ENCODE data around the gene PRKCA.

GRCh38 chr17:66584927-66585326, 282.5 kb downstream of the PRKCA start:
- TF ChIP-seq, protein P1, sequence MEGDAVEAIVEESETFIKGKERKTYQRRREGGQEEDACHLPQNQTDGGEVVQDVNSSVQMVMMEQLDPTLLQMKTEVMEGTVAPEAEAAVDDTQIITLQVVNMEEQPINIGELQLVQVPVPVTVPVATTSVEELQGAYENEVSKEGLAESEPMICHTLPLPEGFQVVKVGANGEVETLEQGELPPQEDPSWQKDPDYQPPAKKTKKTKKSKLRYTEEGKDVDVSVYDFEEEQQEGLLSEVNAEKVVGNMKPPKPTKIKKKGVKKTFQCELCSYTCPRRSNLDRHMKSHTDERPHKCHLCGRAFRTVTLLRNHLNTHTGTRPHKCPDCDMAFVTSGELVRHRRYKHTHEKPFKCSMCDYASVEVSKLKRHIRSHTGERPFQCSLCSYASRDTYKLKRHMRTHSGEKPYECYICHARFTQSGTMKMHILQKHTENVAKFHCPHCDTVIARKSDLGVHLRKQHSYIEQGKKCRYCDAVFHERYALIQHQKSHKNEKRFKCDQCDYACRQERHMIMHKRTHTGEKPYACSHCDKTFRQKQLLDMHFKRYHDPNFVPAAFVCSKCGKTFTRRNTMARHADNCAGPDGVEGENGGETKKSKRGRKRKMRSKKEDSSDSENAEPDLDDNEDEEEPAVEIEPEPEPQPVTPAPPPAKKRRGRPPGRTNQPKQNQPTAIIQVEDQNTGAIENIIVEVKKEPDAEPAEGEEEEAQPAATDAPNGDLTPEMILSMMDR (IDR thresholded peaks at IDR 0.05): no peak
- TF ChIP-seq EP300 (IDR thresholded peaks at IDR 0.05) (no peak), POLR2A (IDR thresholded peaks at IDR 0.05; ENCODE audit: low read depth) (no peak), POLR2AphosphoS5 (IDR thresholded peaks at IDR 0.05) (no peak)
